NCI-H2227 (cell line): ENCODE results near the gene ABTB1.
"Not testable (repeated sequence)": the region's sequence is repeated elsewhere in the genome, so short reads cannot be mapped to it uniquely, and the experiment has no call there.

Source experiments
- DNase-seq: peaks from one replicate; lab custom pipeline; 2025; ENCODE audit not compliant: unreplicated experiment; lab: John Stamatoyannopoulos, UW

The ABTB1 gene

GRCh38 chr3:127671523-127672428, 976 bp upstream of the ABTB1 start:
- peak; percentile 39 for DNase-seq

GRCh38 chr3:127673191-127674100, 694 bp downstream of the ABTB1 start:
- peak; percentile 49 for DNase-seq

GRCh38 chr3:127674101-127674721, 1.5 kb downstream of the ABTB1 start:
- DNase-seq: no peak

GRCh38 chr3:127674790-127675189, 2.0 kb downstream of the ABTB1 start:
- no peak for DNase-seq

GRCh38 chr3:127675651-127676391, 3.1 kb downstream of the ABTB1 start:
- DNase-seq: no peak

GRCh38 chr3:127676456-127676855, 3.7 kb downstream of the ABTB1 start:
- no peak for DNase-seq

GRCh38 chr3:127676921-127677351, 4.2 kb downstream of the ABTB1 start:
- no peak for DNase-seq

GRCh38 chr3:127677541-127678314, 5.0 kb downstream of the ABTB1 start:
- DNase-seq: no peak

GRCh38 chr3:127678315-127678599, 5.5 kb downstream of the ABTB1 start:
- DNase-seq: no peak

- no peak for DNase-seq
Measured at GRCh38 chr3:127678611-127679533, 6.1 kb downstream of the ABTB1 start.

GRCh38 chr3:127679534-127680145, 6.9 kb downstream of the ABTB1 start:
- no peak for DNase-seq

GRCh38 chr3:127680146-127680661, 7.5 kb downstream of the ABTB1 start:
- no peak for DNase-seq

GRCh38 chr3:127680798-127681221, 8.1 kb downstream of the ABTB1 start:
- no peak for DNase-seq

GRCh38 chr3:127682175-127682554, 9.4 kb downstream of the ABTB1 start:
- not testable (repeated sequence) for DNase-seq

- DNase-seq: no peak
Measured at GRCh38 chr3:127682561-127682960, 9.8 kb downstream of the ABTB1 start.

- no peak for DNase-seq
Measured at GRCh38 chr3:127684871-127685707, 12.3 kb downstream of the ABTB1 start.

GRCh38 chr3:127685708-127686511, 13.2 kb downstream of the ABTB1 start:
- DNase-seq: no peak
